Activated naive CD8-positive, alpha-beta T cell treated with anti-CD3 and anti-CD28 coated beads, Interleukin-2, amount 50 U/mL, for 16 hours (primary cell): ENCODE data around the gene SPAG16.

Experiments used
- DNase-seq: peaks from one replicate; pipeline ENCODE4 v3.0.0-alpha.2; 2020; ENCODE audit warnings: low read depth, low spot score

SPAG16 gene

DNA sequence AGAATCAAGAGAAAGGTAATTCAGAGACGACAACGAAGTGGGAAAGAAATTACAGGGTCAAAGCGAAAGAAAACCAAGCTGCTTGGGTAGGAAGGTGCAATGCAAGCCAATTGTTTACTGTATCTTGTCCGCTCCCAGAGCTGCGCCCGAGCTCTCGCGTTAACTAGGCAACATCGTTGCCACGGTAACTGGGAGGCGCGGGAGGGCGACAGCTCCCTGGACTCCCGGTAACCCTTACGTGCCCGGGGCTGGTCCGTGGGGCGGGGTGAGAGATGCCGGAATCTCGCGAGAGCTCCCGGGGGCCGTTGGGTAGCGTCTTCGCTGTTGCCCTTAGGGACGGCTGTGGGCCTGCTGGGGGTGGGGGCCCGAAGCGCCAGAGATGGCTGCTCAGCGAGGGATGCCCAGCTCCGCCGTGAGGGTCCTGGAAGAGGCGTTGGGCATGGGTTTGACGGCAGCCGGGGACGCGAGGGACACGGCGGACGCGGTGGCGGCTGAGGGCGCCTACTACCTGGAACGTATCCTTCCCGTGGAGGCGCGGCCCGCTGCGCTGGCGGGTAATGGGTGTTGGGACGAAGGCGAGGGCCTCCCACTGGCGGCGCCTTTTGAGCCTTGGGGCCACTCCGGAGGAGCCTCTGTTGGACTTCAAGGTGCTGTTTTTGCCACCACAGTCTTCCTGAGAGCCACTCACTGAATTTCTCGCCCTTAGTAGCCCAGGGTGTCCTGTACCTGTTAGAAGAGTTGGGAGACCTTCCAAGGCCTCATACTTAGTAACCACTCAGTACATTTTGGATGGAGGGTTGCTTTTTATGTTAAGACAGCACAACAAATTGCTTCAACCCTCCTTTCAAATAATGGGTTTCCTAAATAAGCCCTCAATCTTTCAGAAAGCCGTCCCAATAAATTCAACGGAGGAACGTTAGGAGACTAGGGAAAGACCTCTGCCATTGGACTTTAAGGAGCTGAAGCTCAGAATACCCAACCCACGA lies at the start of gene SPAG16:
SPAG16 (plus strand) TSS at position 360 of the 986 bp plus-strand sequence.
- DNase-seq = peak; percentile 95

GRCh38 chr2:213234641-213235040 lies 49.6 kb upstream of the SPAG16 start:
- no peak for DNase-seq

DNA sequence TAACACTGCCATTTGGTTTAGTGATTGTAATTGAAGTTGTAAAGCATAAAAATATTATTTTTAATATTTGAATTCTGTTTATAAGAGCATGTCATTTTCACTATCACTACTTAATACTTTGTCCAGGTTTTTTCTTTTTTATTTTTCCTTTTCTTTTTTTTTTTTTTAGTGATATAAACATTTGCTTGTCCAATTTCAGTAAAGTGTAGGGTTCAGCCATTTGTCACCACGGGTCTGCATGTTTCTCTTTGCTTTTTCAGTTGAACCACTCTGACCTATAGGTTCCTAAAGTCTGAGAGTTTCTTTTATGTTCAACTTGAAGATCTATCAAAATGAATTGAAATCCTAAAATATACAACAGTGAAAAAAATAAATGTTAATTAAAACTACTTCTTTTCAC lies 48.5 kb upstream of the SPAG16 start:
- DNase-seq = no peak

- no peak for DNase-seq
Measured at GRCh38 chr2:213237251-213237650, 47.0 kb upstream of the SPAG16 start.

DNA sequence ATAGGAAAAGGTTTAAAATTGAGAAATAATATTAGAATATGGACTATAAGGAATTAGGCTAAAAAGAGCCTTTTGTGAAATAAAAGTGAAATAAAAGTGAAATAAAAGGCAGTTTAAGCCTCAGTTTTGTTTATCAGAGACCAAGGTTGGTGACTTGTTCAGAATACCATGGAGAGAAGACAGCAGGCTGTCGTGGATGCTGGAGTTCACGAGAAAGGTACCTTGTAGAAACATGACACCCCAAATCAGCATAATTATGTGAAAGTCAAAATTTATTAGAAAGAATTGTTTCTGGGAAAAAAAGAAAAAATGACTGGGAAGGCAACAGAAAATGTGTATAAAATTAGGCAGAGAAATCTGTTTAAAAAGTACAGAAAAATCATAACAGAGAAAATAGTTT lies 46.5 kb upstream of the SPAG16 start:
- no peak for DNase-seq

GRCh38 chr2:213238753-213239495 lies 45.3 kb upstream of the SPAG16 start:
- DNase-seq = no peak

DNA sequence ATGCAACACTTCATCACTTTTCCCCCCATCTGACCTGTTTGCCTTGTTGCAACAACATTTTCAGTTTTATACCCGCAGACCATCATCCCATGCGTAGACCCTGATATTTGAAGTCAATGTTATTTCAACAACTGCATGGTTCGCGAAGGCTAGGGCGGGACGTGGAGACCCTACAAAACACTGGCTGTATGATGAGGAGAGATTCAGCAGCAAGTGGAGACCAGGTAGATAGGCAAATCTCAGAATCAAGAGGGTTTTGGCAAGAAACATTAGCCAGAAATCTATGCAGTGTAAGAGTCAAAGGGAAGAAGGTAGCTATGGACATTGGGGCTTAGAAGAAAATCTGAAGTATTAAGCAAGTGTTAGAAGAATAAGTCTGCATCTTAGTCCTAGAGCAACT lies 42.4 kb upstream of the SPAG16 start:
- no peak for DNase-seq

DNA sequence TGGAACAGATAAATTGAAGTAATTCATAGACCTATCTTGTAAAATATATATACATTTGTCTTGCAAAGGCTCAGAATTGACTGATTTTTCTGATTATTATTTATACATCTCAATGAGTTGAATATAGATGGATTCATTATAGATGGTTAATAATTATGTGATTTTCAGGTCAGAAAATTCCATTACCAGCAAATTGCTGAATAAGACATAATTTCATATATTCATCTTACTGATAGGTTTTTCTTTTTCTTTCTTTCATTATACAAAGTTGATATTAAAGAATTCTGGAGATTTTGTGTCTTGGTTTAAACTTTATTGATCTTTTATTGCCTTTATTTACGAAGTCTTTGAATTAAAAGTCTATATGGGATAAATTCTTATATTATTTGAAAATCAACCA lies 41.6 kb upstream of the SPAG16 start:
- no peak for DNase-seq

- no peak for DNase-seq
Measured at GRCh38 chr2:213243189-213244044, 40.8 kb upstream of the SPAG16 start.

DNA sequence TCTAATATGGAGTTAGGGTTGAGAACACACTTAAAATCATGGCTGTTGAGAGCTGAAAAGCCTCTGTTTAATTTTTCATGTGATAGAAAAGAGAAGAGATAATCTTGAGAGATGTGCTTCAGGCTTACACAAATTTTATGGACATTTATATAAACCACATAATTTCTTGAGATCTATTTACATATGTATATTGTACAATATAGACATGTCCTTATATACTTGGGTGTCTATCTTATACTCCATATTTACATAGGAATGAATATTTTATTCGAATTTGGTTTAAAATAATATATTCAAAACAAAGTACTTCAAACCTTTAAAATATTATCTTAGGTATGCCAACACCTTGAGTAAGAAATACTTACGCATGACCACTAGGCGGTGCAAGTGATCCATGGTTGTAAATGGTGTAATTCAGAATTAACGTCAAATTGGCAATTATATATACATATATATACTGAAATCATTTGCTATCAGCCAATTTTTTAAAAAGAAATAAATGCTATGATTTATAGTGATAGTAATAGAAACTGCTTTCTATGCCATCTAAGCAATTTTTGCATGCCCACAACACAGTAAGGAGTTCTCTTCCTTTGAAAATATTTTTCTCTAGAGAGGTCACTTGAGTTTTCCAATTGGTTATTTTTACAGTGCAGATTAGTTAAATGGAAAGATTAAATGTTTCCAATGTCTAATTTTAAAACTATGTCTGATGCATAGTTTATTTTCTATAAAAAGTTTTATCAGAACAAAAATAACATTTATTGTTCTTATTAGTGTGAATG lies 37.6 kb upstream of the SPAG16 start:
- peak; percentile 30 for DNase-seq

DNA sequence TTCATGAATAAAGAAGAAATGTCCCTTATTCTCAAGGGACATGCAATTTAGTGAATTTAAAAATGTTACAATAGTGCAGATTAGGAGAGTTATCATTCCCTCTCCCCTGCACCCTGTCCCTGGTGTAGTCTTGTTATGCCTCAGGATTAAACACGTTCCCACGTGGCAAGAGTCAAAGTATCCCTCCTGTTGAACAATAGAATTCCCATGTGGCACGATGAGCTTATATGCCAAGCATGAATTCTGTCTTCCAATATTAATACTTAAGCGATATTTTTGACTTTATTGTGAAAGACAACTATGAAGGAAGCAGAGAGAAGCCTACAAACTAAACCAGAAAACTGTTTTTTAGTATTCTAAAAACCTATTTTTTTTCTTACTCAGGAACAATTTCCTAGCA lies 36.7 kb upstream of the SPAG16 start:
- DNase-seq = no peak

GRCh38 chr2:213248637-213249036 lies 35.6 kb upstream of the SPAG16 start:
- no peak for DNase-seq

GRCh38 chr2:213249502-213249901 lies 34.8 kb upstream of the SPAG16 start:
- no peak for DNase-seq

DNA sequence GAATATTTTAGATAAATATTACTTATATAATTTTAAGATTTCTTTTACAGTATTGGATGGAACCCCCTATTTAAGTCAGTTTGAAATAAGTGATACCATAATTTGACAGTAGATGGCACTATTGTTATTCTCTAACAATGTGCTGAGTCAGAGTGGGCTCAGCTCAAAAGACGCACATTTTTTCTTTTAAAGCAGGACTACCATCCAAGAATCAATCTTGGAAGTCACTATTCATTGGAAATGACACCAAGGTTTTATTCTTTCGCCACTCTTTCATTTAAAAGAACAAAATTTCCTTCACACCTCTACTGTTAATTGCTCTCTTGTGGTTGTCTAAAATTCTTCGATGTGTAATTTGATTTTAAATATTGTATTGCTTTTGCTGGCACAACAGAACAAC lies 32.6 kb upstream of the SPAG16 start:
- DNase-seq = no peak

- DNase-seq = no peak
Measured at GRCh38 chr2:213252206-213252605, 32.1 kb upstream of the SPAG16 start.

DNA sequence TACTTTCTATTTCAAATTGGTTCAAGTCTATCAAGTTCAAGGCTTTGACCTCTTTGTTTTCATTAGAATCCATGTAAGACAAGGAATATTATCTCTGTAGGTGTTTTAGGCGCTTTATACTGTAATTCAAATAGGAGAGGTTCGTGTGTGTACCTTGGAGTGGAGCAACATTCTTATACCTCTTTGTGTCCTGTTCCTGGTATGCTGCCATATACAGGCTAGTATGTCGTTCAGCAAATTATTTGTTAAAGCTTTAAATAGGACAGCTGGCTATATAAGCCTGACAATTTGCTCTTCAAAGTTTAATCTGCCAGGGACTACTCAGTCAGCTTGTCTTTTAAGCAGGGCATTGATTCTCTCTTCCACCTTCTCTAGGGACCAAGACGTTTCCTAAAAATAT lies 31.1 kb upstream of the SPAG16 start:
- no peak for DNase-seq

DNA sequence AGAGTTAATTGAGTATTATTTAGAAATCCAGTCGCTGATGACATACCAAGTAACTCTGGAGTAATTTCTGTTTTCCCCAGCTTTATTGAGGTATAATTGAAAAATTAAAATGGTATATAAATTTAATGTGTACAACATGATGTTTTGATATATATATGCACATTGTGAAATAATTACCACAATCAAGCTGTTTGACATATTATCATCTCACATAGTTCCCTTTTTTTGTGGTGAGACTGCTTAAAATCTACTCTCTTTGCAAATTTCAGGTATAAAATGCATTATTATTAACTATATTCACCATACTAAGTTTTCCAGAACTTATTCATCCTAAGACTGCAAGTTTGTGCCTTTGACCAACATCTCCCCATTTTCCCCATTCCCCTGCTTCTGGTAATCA lies 25.0 kb upstream of the SPAG16 start:
- DNase-seq = no peak

GRCh38 chr2:213261237-213261636 lies 23.0 kb upstream of the SPAG16 start:
- no peak for DNase-seq

DNA sequence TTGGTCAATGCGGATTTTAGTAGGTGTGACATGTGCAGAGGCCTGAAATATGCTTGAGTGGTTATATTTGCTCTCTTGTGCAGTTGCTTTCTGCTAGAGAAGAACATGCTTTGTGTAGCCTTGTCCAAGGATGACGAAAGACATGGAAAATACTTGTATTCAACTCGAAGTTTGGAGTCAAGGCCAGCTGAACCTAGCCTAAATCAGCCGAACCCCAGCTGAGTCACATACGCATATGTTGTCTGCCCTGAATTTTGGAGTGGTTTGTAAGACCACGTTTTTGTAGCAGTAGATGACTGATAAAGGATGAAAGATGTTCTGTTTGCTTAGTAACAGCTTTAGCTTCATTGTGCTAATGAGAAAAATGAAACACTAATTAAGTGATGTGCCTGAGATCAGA lies 22.5 kb upstream of the SPAG16 start:
- DNase-seq = no peak

DNA sequence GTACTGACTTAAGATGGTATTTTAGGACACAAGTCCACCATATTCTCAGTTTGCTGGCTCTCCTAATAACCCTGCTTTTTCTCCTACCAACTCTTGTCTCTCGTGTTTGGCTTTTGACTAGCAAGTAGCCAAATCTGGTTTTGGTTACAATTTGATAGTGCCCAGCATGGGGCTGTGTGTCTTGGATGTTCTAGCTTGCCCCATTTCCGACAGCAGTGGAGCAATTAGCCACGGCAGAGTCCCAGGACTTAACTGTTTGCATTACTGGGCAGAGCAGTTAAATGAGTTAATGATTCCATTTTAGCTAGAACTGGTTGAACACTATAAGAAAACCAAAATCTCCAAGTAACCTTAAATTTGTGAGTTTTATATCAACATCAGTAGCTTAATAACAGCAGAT lies 18.6 kb upstream of the SPAG16 start:
- DNase-seq = no peak

GRCh38 chr2:213266421-213266820 lies 17.8 kb upstream of the SPAG16 start:
- no peak for DNase-seq
